Endothelial cell (in vitro differentiated cells): ENCODE results near the gene LIPI. TPM values are rescaled to one million over a fixed set of nuclear protein-coding genes. Genes with fewer than 3 reads are reported as not detected.
"Not testable (repeated sequence)": the region's sequence is repeated elsewhere in the genome, so short reads cannot be mapped to it uniquely, and the experiment has no call there.

ENCODE experiments used
- DNase-seq: peaks from one replicate; pipeline ENCODE4 v3.0.0; 2021; ENCODE audit warnings: low spot score
- H3K27ac Mint-ChIP-seq: one replicate; pipeline ENCODE4 v1.8.0; 2021; ENCODE audit warnings: mixed read lengths, inconsistent platforms; ENCODE audit not compliant: unreplicated experiment
- H3K27me3 Mint-ChIP-seq: one replicate; pipeline ENCODE4 v1.8.0; 2021; ENCODE audit warnings: mild to moderate bottlenecking, moderate library complexity, mixed read lengths, inconsistent platforms; ENCODE audit not compliant: unreplicated experiment
- H3K36me3 Mint-ChIP-seq: one replicate; pipeline ENCODE4 v1.8.0; 2021; ENCODE audit warnings: mild to moderate bottlenecking, low read depth, mixed read lengths, inconsistent platforms; ENCODE audit not compliant: unreplicated experiment
- H3K4me1 Mint-ChIP-seq: one replicate; pipeline ENCODE4 v1.8.0; 2021; ENCODE audit warnings: mild to moderate bottlenecking, mixed read lengths, inconsistent platforms; ENCODE audit not compliant: unreplicated experiment
- H3K4me3 Mint-ChIP-seq: one replicate; pipeline ENCODE4 v1.8.0; 2021; ENCODE audit warnings: mild to moderate bottlenecking, mixed read lengths, inconsistent platforms; ENCODE audit not compliant: unreplicated experiment
- H3K9me3 Mint-ChIP-seq: one replicate; pipeline ENCODE4 v1.8.0; 2021; ENCODE audit warnings: mixed read lengths, inconsistent platforms; ENCODE audit not compliant: unreplicated experiment
- CTCF ChIP-seq: fragments of 200-600 bp; sonication (generic); IDR thresholded peaks from one replicate; pipeline ENCODE4 v1.5.0; 2021; ENCODE audit warnings: antibody characterized with exemption; ENCODE audit not compliant: unreplicated experiment
- total RNA-seq: library from RNA; stranded (reverse); fragmentation: NEBNext Ultra II Directional; extraction: Animal tissue kit (Norgen Biotek cat#: 25700); gene quantifications from one replicate; pipeline ENCODE4 v1.2.1, GENCODE V29; 2021; ENCODE audit not compliant: unreplicated experiment

Gene LIPI
- total RNA-seq, 1 donor from 2014 or later = not detected

GRCh38 chr21:14070049-14070893 lies 140.5 kb downstream of the LIPI start:
- Mint-ChIP-seq H3K27me3 (peaks cover 11% of the 10 kb centered on the region), H3K36me3 (no peaks in the 10 kb centered on the region), H3K4me1 (no peaks in the 10 kb centered on the region), H3K27ac (no peak overlapping the region), H3K4me3 (no peak overlapping the region), H3K9me3 (no peaks in the 10 kb centered on the region)
- TF ChIP-seq CTCF = no peak
- DNase-seq = no peak

GRCh38 chr21:14064296-14064645 lies 146.5 kb downstream of the LIPI start:
- Mint-ChIP-seq H3K27ac (no peak overlapping the region), H3K9me3 (no peaks in the 10 kb centered on the region), H3K4me3 (peak overlapping the region; percentile 86), H3K36me3 (no peaks in the 10 kb centered on the region), H3K27me3 (peaks cover 8% of the 10 kb centered on the region), H3K4me1 (peaks cover 3% of the 10 kb centered on the region)
- no peak for DNase-seq
- no peak for TF ChIP-seq CTCF

- peak; percentile 73 for DNase-seq
- H3K4me1 Mint-ChIP-seq, H3K27ac Mint-ChIP-seq, H3K36me3 Mint-ChIP-seq, H3K9me3 Mint-ChIP-seq, H3K27me3 Mint-ChIP-seq: not testable (repeated sequence)
- peak overlapping the region; percentile 86 for H3K4me3 Mint-ChIP-seq
These were observed 147.0 kb downstream of the LIPI start for GRCh38 chr21:14063620-14064295.

GRCh38 chr21:14062684-14063083 lies 148.1 kb downstream of the LIPI start:
- H3K27me3 Mint-ChIP-seq = peaks cover 12% of the 10 kb centered on the region
- not testable (repeated sequence) for H3K4me3 Mint-ChIP-seq

GRCh38 chr21:14061820-14062219 lies 148.9 kb downstream of the LIPI start:
- peaks cover 13% of the 10 kb centered on the region for H3K27me3 Mint-ChIP-seq
- not testable (repeated sequence) for DNase-seq, H3K9me3 Mint-ChIP-seq, H3K36me3 Mint-ChIP-seq, H3K4me1 Mint-ChIP-seq, H3K27ac Mint-ChIP-seq, H3K4me3 Mint-ChIP-seq

More at GRCh38 chr21:14062684-14063083, 148.1 kb downstream of the LIPI start:
- H3K9me3 Mint-ChIP-seq, DNase-seq, H3K27ac Mint-ChIP-seq, H3K36me3 Mint-ChIP-seq, H3K4me1 Mint-ChIP-seq: not testable (repeated sequence)

- not testable (repeated sequence) for H3K36me3 Mint-ChIP-seq, DNase-seq, H3K4me1 Mint-ChIP-seq, H3K4me3 Mint-ChIP-seq, H3K9me3 Mint-ChIP-seq
- Mint-ChIP-seq H3K27me3 (peaks cover 16% of the 10 kb centered on the region), H3K27ac (peak overlapping the region; percentile 48)
These were observed 151.6 kb downstream of the LIPI start for GRCh38 chr21:14058995-14059627.

Other genes with a start within 250 kb of the LIPI start
- gene RBM11, start 5.2 kb upstream of the LIPI start, total RNA-seq = 4.8 TPM
- 37.0 TPM for gene HSPA13, start 172.2 kb upstream of the LIPI start, total RNA-seq